OCI-LY3 (cell line): ENCODE data around the gene BBS12.

Source experiments
- EZH2phosphoT487 ChIP-seq: fragments of 200-600 bp; shearing (Covaris generic); IDR thresholded peaks from 2 replicates; pipeline ENCODE4 v1.6.1; 2018; ENCODE audit warnings: antibody characterized with exemption, mixed run types, low read depth
- TF ChIP-seq, protein P1 (sequence below): fragments of 200-600, 300-600 bp; sonication (generic); IDR thresholded peaks from 2 replicates; pipeline ENCODE4 v1.5.1; 2014; ENCODE audit warnings: antibody characterized with exemption, low read length, low read depth

DNA sequence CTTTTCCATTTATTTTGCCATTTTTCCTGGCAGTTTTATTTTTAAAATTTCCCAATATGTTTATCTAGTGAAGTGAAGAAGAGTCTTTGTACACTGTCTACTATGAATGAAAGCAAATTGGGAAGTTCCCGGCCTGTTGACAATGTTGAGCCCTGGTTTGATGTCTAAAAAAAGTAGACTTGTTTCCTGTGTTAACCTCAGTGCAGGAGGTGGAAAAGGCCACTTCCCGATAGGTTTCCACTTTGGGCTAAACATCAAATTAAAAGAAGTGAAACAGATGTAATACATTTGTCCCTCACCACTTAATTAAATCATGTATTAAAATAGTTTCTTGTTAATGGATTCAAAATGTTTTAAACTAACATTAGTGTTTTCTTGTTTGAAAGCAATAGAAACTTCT, 30.0 kb downstream of the BBS12 start:
- no peak for TF ChIP-seq EZH2phosphoT487
- TF ChIP-seq, protein P1, sequence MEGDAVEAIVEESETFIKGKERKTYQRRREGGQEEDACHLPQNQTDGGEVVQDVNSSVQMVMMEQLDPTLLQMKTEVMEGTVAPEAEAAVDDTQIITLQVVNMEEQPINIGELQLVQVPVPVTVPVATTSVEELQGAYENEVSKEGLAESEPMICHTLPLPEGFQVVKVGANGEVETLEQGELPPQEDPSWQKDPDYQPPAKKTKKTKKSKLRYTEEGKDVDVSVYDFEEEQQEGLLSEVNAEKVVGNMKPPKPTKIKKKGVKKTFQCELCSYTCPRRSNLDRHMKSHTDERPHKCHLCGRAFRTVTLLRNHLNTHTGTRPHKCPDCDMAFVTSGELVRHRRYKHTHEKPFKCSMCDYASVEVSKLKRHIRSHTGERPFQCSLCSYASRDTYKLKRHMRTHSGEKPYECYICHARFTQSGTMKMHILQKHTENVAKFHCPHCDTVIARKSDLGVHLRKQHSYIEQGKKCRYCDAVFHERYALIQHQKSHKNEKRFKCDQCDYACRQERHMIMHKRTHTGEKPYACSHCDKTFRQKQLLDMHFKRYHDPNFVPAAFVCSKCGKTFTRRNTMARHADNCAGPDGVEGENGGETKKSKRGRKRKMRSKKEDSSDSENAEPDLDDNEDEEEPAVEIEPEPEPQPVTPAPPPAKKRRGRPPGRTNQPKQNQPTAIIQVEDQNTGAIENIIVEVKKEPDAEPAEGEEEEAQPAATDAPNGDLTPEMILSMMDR = no peak
